ENCODE data around the gene POLD2.
A peak's percentile ranks its signal among the peaks of the same experiment; 100 is the strongest.

POLD2 gene

DNA sequence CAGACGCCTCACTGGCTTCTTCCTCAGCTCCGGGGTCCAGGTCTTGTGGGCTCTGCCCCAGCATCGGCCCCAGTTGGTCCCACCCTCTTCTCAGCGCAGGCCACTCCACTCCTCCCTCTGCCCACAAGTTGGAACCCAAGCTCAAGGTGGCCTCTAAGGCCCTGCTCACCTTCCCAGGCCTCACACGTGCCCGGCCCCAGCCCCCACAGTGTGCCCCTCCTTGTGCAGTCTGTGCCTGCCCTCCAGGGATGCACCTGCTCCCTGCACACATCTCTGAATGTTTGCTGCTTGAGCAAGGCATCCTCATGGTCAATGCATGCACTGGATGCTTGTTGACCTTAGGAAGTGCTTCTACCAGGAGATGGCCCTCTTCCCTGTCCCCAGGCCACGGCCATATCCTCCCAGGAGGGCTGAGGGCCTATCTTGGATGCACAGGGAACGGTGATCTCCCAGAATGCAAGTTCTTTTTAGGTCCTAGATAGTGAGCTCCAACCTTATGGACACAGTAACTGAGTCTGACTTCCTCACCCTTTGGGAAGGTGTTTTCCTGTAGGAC, 26.9 kb downstream of the POLD2 start:
- no peak overlapping the region for H3K4me3 ChIP-seq (replicated peaks in 1 of 2; ENCODE audit: low read depth in 2 of 2, low read length in 2 of 2)
- no peak for DNase-seq (ENCODE audit: low read depth in 2 of 2)
- TF ChIP-seq, protein P1, sequence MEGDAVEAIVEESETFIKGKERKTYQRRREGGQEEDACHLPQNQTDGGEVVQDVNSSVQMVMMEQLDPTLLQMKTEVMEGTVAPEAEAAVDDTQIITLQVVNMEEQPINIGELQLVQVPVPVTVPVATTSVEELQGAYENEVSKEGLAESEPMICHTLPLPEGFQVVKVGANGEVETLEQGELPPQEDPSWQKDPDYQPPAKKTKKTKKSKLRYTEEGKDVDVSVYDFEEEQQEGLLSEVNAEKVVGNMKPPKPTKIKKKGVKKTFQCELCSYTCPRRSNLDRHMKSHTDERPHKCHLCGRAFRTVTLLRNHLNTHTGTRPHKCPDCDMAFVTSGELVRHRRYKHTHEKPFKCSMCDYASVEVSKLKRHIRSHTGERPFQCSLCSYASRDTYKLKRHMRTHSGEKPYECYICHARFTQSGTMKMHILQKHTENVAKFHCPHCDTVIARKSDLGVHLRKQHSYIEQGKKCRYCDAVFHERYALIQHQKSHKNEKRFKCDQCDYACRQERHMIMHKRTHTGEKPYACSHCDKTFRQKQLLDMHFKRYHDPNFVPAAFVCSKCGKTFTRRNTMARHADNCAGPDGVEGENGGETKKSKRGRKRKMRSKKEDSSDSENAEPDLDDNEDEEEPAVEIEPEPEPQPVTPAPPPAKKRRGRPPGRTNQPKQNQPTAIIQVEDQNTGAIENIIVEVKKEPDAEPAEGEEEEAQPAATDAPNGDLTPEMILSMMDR (IDR thresholded peaks at IDR 0.05; ENCODE audit: low read depth, low read length) = no peak

DNA sequence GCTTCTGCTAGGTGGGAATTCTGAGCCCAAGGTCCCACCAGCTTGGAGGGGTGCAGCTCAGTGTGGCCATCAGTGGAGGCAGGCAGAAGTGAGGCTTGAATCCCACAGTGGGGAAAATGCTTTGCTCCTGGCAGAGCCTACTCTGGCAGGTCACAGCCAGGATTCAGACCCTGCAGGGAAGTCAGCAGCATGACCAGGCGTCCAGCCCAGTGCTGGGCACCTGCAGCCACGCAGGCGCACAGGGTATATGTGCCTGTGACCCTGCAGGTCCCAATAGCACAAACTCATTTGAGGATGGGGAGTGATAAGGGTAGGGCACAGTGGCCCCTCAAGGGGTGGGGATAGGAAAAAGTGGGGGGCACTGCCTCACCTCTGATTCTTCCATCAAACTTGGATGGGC, 27.6 kb downstream of the POLD2 start:
- no peak for DNase-seq (ENCODE audit: low read depth in 2 of 2)
- TF ChIP-seq, protein P1 (IDR thresholded peaks at IDR 0.05; ENCODE audit: low read depth, low read length) = no peak
- no peak overlapping the region for H3K4me3 ChIP-seq (replicated peaks in 1 of 2; ENCODE audit: low read depth in 2 of 2, low read length in 2 of 2)

DNA sequence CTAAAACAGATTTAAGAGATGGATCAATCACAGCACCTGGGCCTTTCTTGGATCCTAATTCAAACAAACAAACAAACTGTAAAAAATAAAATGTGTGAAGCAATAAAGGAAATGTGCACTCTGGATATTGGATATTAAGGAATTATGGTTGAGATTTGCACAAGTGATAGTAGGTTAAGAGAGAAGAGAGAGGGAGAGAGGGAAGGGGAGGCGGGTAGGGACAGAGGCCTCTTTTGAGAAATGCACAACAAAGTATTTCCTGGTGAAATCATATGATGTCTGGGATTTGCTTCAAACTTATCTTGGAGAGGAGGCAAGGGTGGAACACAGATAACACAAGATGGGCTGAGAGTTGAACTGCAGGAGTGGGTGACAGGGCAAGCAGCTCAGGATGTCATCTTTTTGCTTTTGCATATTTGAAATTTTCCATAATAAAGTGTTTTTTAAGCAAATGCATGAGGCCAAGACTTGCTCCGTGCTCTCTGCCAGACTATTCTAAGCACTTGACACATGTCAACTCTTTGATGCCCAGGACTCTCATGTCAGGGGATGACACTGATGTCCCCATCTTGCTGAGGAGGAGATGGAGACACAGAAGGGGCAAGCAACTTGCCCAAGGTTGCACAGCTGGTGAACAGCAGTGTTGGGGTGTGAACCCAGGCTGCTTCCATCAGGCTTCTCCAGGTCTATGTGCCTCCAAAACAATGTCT, 28.3 kb downstream of the POLD2 start:
- TF ChIP-seq, protein P1 (IDR thresholded peaks at IDR 0.05; ENCODE audit: low read depth, low read length) = no peak
- peak in 1 of 2 donors; percentile 48 for DNase-seq (ENCODE audit: low read depth in 2 of 2)
- H3K4me3 ChIP-seq (replicated peaks in 1 of 2; ENCODE audit: low read depth in 2 of 2, low read length in 2 of 2) = no peak overlapping the region

DNA sequence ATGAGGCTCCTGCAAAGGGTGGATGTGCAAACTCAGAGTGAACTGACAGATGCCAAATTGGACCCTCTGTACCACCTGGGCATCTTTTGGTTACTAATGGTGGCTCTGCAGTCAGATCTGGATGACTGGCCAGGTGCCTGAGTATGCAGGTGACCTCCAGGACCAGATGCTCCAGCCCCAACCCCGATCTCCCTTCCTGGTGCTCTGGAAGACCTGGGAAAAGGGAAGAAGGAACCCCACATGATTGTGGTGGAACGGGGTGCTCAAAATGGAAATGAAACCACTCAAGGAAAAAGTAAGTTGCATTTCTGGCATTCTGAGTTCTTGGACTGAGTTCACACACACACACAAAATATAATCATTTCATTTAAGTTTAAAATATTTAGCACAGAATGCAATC, 29.0 kb downstream of the POLD2 start:
- no peak for DNase-seq (ENCODE audit: low read depth in 2 of 2)
- TF ChIP-seq, protein P1 (IDR thresholded peaks at IDR 0.05; ENCODE audit: low read depth, low read length) = no peak
- no peak overlapping the region for H3K4me3 ChIP-seq (replicated peaks in 1 of 2; ENCODE audit: low read depth in 2 of 2, low read length in 2 of 2)

DNA sequence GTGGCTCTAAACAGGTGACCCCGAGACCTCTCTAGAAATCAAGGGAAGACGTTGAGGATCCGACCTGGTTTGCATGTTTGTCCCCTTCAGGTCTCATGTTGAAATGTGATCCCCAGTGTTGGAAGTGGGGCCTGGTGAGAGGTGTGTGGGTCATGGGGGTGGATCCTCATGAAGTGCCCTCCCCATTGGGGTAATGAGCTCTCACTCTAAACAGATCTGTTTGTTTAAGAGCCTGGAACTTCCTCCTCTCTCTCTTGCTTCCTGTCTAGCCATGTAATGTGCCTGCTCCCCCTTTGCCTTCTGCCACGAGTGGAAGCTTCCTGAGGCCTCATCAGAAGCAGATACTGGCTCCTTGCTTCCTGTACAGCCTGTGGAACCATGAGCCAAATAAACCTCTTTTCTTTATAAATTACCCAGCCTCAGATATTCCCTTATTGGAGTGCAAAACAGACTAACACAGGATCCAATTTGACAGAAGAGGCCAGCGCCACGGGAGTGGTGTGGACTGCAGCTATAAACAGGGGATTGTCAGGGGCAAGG, 30.2 kb downstream of the POLD2 start:
- H3K4me3 ChIP-seq (replicated peaks in 1 of 2; ENCODE audit: low read depth in 2 of 2, low read length in 2 of 2) = no peak overlapping the region
- no peak for DNase-seq (ENCODE audit: low read depth in 2 of 2)
- TF ChIP-seq, protein P1 (IDR thresholded peaks at IDR 0.05; ENCODE audit: low read depth, low read length) = no peak

DNA sequence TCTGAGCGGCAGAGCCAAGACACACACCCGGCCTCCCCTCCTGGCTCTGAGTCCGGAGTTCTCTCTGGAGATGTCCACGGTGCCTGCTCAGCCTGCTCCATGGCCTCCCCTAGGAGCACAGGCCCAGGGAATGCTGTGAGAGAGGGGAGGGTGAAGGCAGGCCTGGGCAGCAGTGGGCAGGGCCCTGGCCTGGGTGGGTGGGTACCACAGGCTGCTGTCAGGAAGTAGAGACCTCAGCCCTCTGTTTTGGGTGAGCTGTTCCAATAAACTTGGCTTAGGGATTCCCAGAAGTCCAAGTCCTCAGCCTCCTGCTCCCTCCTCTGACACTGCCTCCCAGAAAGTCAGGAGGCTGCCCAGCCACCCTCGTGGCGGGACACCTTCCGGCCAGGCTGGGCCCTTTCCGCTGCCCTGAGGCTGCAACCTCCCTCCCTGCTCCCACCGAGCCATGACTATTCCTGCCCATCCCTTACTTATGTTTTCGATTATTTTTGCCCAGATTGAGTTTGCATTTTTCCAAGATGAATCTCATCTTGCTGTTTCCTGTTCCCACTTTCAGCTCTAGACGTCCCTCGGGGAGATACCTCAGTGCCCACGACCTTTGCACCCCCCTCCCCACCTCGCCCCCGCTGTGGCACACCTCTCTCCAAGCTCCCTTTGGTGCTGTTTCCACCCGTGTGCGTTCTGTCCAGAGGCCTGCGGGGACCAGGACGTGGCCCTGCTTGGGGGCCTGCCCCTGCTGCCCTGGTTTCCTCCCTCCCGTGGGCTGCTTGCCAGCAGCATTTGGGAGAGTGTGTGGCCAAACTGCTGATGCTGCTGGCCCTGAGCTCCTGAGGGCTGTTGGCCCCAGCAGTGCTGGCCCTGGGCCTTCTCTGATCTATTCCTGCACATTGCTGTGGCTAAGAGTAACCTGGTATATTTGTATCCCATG, 35.2 kb downstream of the POLD2 start:
- H3K4me3 ChIP-seq (replicated peaks in 1 of 2; ENCODE audit: low read depth in 2 of 2, low read length in 2 of 2) = peak overlapping the region in 1 of 2 donors; percentile 7
- TF ChIP-seq, protein P1 (IDR thresholded peaks at IDR 0.05; ENCODE audit: low read depth, low read length) = no peak
- DNase-seq (ENCODE audit: low read depth in 2 of 2) = peak; percentile 91 to 93

Data from cardiac fibroblast (primary cell).